Spleen (tissue), 7 donors: ENCODE measurements around the gene MAST4.

Experiments used
- POLR2A ChIP-seq, 3 donors: fragments of 450-650 bp; IDR thresholded peaks; one replicate each; pipeline ENCODE4 v1.5.1; 2017; ENCODE audit warnings: antibody characterized with exemption in 3 of 3, mild to moderate bottlenecking in 1 of 3
- TF ChIP-seq, protein P1 (sequence below), 11 experiments: fragments of 200-600 bp in 7 of 11; fragments of 450-650 bp in 4 of 11; sonication (generic) in 4 of 11; IDR thresholded peaks in 8 of 11; conservative IDR thresholded peaks in 3 of 11; 1 replicate in 7 of 11; 2 replicates in 4 of 11; pipeline versions ENCODE4 v1.4.0 to v1.8.0; 2016 to 2021; ENCODE audit warnings: antibody characterized with exemption in 11 of 11, inconsistent platforms in 4 of 11, mild to moderate bottlenecking in 1 of 11
- donor health status: DM: no; HTN: no; CAD: no; lungs with moderate emphysema.
- donor health status: DM: no; HTN: no; CAD: no.
- donor health status: DM: no; HTN: no; CAD: no.

DNA sequence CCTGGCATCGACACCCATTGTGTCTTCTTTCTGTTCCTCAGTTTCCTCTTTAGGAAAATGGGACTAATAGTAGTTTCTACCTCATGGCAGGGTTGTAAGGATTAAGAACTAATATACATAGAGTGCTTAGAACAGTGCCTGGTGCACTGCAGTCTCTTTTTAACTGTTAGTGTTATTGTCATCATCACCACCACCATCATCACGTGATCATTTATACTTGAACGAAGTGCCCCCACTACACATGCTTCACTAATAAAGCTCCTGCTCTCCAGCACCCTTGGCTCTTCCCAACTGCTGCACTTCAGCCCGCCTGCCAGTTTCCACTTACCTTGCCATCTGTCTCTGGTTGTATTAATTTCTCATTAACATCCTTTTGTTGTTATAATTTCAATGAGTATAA lies 35.8 kb upstream of the MAST4 start:
- TF ChIP-seq, protein P1, sequence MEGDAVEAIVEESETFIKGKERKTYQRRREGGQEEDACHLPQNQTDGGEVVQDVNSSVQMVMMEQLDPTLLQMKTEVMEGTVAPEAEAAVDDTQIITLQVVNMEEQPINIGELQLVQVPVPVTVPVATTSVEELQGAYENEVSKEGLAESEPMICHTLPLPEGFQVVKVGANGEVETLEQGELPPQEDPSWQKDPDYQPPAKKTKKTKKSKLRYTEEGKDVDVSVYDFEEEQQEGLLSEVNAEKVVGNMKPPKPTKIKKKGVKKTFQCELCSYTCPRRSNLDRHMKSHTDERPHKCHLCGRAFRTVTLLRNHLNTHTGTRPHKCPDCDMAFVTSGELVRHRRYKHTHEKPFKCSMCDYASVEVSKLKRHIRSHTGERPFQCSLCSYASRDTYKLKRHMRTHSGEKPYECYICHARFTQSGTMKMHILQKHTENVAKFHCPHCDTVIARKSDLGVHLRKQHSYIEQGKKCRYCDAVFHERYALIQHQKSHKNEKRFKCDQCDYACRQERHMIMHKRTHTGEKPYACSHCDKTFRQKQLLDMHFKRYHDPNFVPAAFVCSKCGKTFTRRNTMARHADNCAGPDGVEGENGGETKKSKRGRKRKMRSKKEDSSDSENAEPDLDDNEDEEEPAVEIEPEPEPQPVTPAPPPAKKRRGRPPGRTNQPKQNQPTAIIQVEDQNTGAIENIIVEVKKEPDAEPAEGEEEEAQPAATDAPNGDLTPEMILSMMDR (IDR thresholded peaks at IDR 0.05 in 8 of 11, conservative IDR thresholded peaks at IDR 0.05 in 3 of 11) = no peak
- no peak for TF ChIP-seq POLR2A (IDR thresholded peaks at IDR 0.05)
